ENCODE data around the gene ATP5ME. TPM values are rescaled to one million over a fixed set of nuclear protein-coding genes. Genes with fewer than 3 reads are reported as not detected.

ATP5ME gene
- total RNA-seq, 2 experiments from 2014 or later = 359 to 388 TPM

- TF ChIP-seq CTCF (conservative IDR thresholded peaks at IDR 0.05; ENCODE audit: low read length) = no peak
- ChIA-PET CTCF (ENCODE audit: unreplicated experiment) (no interaction called here), POLR2A (no interaction called here)
- no TSS peak for BruUV-seq (replicated peaks)
- H2AFZ ChIP-seq (ENCODE audit: low read length) = no peak overlapping the region
- H3K4me2 ChIP-seq (ENCODE audit: low read length) = no peak overlapping the region
- intact Hi-C loops (cut with micrococcal nuclease; ENCODE audit: unreplicated experiment) = no loop called here
- H3K36me3 ChIP-seq (ENCODE audit: insufficient read depth, low read length) = no peaks in the 10 kb centered on the region
- H4K20me1 ChIP-seq (ENCODE audit: insufficient read depth, low read length) = no peaks in the 10 kb centered on the region
- H3K9me3 ChIP-seq (ENCODE audit: low read length) = no peaks in the 10 kb centered on the region
- no peak for DNase-seq (ENCODE audit: low spot score)
- H3K27ac ChIP-seq (ENCODE audit: low read depth, low read length, poor library complexity, severe bottlenecking) = no peak overlapping the region
- no peaks in the 10 kb centered on the region for H3K79me2 ChIP-seq (ENCODE audit: insufficient read depth, low read depth, low read length)
- H3K9me2 ChIP-seq (ENCODE audit: insufficient read depth, low read length) = no peaks in the 10 kb centered on the region
- no peaks in the 10 kb centered on the region for H3K4me1 ChIP-seq (ENCODE audit: insufficient read depth, low read length, poor library complexity, severe bottlenecking)
- H3K4me3 ChIP-seq (ENCODE audit: low read depth, low read length, poor library complexity, severe bottlenecking) = no peak overlapping the region
Measured at GRCh38 chr4:656436-657337, 17.4 kb downstream of the ATP5ME start.

GRCh38 chr4:655464-656151, 18.5 kb downstream of the ATP5ME start:
- intact Hi-C loops (cut with micrococcal nuclease; ENCODE audit: unreplicated experiment) = no loop called here
- DNase-seq (ENCODE audit: low spot score) = no peak
- TF ChIP-seq CTCF (conservative IDR thresholded peaks at IDR 0.05; ENCODE audit: low read length) (no peak), EZH2phosphoT487 (IDR thresholded peaks at IDR 0.05; ENCODE audit: borderline replicate concordance, low read depth, low read length) (no peak)
- Histone ChIP-seq H3K27ac (ENCODE audit: low read depth, low read length, poor library complexity, severe bottlenecking) (no peak overlapping the region), H3K9me2 (ENCODE audit: insufficient read depth, low read length) (no peaks in the 10 kb centered on the region), H3K79me2 (ENCODE audit: insufficient read depth, low read depth, low read length) (no peaks in the 10 kb centered on the region), H3K36me3 (ENCODE audit: insufficient read depth, low read length) (no peaks in the 10 kb centered on the region), H3K4me2 (ENCODE audit: low read length) (no peak overlapping the region), H3K9me3 (ENCODE audit: low read length) (no peaks in the 10 kb centered on the region), H3K4me3 (ENCODE audit: low read depth, low read length, poor library complexity, severe bottlenecking) (no peak overlapping the region), H3K4me1 (ENCODE audit: insufficient read depth, low read length, poor library complexity, severe bottlenecking) (no peaks in the 10 kb centered on the region), H4K20me1 (ENCODE audit: insufficient read depth, low read length) (no peaks in the 10 kb centered on the region), H2AFZ (ENCODE audit: low read length) (no peak overlapping the region)
- ChIA-PET POLR2A (no interaction called here), CTCF (ENCODE audit: unreplicated experiment) (no interaction called here)
- BruUV-seq (replicated peaks) = no TSS peak
